ENCODE measurements around the gene CKMT2.

DNA sequence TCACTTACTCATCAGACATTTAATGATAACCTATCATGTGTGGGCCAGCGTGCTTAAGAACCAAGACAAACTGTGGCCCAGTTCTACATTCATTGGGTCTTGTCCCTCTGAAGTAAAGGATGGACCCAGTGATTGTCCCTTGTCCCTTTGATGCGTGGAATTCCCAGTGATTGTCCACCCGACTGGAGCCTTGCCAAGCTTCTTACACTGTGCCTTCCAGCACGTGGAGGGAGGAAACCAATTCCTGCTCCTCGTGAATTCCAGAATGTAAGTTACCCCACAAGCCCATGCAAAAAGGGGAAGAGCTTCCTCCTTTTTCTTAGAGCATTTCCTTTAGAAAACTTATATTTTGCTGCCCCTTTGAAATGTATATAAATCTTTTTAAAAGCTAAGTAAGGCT is 7.9 kb downstream of the CKMT2 start:
- TF ChIP-seq POLR2A (IDR thresholded peaks at IDR 0.05), result no peak
- TF ChIP-seq, protein P1, sequence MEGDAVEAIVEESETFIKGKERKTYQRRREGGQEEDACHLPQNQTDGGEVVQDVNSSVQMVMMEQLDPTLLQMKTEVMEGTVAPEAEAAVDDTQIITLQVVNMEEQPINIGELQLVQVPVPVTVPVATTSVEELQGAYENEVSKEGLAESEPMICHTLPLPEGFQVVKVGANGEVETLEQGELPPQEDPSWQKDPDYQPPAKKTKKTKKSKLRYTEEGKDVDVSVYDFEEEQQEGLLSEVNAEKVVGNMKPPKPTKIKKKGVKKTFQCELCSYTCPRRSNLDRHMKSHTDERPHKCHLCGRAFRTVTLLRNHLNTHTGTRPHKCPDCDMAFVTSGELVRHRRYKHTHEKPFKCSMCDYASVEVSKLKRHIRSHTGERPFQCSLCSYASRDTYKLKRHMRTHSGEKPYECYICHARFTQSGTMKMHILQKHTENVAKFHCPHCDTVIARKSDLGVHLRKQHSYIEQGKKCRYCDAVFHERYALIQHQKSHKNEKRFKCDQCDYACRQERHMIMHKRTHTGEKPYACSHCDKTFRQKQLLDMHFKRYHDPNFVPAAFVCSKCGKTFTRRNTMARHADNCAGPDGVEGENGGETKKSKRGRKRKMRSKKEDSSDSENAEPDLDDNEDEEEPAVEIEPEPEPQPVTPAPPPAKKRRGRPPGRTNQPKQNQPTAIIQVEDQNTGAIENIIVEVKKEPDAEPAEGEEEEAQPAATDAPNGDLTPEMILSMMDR (IDR thresholded peaks at IDR 0.05), result no peak

All from esophagus squamous epithelium (tissue), 4 donors.